HG02885 (cell line): Measurements from ENCODE around the gene PGAM2.

Source experiments
- ATAC-seq: cut with Tn5 transposase; IDR thresholded peaks from one replicate; pipeline ENCODE4 v1.9.1; 2021; ENCODE audit warnings: mild to moderate bottlenecking; ENCODE audit not compliant: unreplicated experiment, poor library complexity

PGAM2 gene

DNA sequence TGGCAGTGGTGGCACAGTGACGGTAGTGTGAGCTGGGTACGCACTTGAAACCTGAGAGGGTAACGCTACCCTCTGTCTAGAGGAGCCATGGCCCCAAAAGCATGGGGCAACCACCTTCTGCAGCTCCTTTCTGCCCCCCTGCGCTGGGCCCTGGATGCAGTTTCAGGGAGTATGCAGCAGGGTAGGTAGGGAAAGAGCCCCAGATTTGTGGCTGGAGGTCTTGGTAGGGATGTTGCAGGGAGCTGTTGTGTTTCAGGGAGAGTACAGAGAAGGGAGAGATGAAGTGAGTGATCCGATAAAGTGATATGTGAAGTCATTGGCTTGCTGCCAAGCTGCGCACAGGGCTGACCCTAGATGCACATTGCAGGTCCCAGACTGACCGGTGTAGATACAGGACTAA, 2.7 kb upstream of the PGAM2 start:
- ATAC-seq = no peak

DNA sequence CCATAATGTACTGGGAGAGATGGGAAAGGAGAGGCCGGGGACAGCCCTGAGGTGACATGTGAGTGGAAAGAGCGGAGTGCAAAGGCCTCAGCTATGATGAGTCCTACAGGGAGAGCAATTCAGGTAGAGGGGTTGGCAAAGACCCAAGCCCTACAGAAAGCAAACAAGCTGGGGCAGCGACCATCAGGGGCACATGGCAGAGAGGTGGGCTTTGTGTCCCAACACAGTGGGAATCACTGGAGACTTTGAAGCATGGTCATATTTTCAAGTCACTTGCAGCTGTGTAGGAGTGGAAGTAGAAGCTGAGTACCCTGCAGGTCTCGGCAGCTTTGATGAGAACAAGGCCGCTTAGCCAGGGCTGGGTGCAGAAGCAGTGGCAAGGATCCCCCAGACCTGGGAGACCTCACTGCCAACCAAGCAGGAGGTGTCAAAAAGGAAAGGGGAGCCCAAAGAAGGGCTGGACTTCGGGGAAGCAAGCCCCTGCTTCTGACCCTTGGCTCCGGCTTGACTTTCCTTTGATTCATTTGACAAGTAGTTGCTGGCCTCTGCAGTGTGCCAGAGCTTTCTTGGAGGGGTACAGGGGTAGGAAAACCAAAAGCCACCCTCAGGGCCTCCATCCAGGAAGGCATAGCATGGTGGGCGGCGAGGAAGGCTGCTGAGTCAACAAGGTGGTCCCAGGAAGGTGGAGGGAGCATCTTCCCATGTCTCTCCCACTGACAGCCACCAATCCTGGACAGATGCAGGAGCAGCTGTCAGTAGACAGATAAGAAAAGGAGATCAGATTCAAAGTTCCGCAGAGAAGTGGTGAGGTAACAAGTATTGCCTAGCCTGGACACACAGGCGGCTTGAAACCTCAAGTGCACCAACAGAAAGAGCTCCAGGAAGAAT, 1.9 kb upstream of the PGAM2 start:
- ATAC-seq = no peak

DNA sequence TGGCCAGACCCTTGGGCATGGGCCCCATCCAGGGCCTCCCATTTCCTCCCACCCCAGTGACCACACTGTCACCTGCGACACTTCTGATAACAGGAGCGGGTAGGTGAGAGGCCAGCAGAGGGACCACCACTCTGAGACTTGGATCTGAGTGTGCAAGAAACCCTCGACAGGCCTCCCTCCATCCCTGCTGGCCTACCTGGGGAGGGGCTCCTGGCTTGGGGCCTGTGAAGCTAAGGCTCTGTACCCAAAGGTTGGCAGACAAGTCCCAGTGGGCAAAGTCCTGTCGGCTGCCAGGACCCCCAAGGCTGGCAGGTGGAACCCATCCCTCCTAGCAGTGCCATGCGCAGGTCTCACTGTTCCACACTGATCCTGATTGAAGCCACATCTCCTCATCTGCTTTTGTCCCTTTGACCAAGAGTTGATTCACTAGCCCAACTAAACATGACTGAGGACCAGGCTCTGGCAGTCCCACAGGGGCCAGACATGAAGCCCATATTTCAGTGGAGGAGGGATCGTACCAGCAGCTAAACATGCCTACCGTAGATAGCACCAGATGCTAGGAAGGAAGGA, 1.2 kb upstream of the PGAM2 start:
- ATAC-seq = no peak

GRCh38 chr7:44066111-44066460, 719 bp upstream of the PGAM2 start:
- ATAC-seq = no peak

DNA sequence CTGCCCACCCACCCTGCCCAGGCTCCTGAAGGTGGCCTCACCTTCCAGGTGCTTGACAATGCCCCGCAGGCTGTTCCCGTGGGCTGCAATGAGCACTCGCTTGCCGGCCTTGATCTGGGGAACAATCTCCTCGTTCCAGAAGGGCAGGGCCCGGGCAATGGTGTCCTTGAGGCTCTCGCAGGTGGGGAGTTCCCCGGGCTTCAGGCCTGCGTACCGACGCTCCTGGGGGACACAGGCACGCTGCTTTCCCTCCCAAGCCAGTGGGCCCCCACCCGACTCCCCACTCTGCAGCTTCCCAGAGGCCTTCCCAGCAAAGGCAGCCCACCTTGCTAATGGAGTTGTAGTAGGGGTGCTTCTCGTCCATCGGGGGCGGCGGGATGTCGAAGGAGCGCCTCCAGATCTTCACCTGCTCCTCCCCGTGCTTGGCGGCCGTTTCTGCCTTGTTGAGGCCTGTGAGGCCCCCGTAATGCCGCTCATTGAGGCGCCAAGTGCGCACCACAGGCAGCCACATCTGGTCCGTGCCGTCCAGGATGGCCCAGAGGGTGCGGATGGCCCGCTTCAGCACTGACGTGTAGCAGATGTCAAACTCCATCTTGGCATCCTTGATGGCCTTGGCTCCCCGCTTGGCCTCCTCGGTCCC, 456 bp downstream of the PGAM2 start:
- ATAC-seq = no peak

- no peak for ATAC-seq
Observed at GRCh38 chr7:44063894-44064651, 1.3 kb downstream of the PGAM2 start.

- ATAC-seq = no peak
Observed at GRCh38 chr7:44063547-44063893, 1.8 kb downstream of the PGAM2 start.

- ATAC-seq = no peak
Observed at GRCh38 chr7:44062903-44063295, 2.5 kb downstream of the PGAM2 start.

GRCh38 chr7:44062180-44062902, 3.0 kb downstream of the PGAM2 start:
- no peak for ATAC-seq

GRCh38 chr7:44061645-44062179, 3.7 kb downstream of the PGAM2 start:
- ATAC-seq = no peak

DNA sequence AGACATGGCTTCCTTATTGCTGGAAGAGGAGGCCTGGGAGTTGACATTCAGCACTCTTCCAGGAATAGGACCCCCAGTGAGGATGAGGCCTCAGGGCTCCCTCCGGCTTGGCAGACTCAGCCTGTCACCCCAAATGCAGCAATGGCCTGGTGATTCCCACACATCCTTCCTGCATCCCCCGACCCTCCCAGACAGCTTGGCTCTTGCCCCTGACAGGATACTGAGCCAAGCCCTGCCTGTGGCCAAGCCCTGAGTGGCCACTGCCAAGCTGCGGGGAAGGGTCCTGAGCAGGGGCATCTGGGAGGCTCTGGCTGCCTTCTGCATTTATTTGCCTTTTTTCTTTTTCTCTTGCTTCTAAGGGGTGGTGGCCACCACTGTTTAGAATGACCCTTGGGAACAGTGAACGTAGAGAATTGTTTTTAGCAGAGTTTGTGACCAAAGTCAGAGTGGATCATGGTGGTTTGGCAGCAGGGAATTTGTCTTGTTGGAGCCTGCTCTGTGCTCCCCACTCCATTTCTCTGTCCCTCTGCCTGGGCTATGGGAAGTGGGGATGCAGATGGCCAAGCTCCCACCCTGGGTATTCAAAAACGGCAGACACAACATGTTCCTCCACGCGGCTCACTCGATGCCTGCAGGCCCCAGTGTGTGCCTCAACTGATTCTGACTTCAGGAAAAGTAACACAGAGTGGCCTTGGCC, 4.3 kb downstream of the PGAM2 start:
- no peak for ATAC-seq

GRCh38 chr7:44060091-44060947, 5.0 kb downstream of the PGAM2 start:
- no peak for ATAC-seq

DNA sequence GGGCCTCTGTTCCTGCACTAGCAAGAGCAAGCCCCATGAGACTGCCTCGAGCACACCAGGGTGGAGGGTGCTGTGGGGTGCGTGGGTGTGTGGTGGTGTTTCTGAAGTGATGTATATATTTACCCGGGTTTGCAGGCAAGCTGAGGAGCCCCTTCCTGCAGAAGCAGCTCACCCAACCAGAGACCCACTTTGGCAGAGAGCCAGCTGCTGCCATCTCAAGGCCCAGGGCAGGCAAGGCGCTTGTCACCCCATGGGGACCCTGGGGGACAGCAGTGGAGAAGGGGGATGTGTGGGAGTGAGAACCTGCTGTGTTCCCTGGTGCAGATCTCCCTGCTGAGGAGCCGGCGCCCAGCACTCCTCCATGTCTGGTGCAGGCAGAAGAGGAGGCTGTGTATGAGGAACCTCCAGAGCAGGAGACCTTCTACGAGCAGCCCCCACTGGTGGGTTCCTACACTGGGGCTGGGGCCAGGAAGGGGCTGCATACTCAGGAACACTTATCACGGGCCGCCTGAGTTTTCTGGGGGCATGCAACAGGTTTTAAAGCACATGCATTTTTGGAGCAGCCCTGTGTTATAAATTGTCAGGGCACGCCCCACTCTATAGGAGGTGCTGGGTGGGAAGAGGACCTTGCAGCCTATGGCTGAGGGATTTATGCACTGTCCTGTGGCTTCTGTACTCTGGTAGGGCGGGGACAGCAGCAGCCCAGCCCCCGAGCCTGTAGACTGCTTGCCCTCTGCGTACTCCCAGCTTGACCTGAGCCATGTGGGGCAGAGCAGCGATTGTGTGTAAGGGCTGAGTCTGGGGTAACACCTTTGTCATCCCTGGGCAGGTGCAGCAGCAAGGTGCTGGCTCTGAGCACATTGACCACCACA, 5.9 kb downstream of the PGAM2 start:
- ATAC-seq = peak; percentile 87

DNA sequence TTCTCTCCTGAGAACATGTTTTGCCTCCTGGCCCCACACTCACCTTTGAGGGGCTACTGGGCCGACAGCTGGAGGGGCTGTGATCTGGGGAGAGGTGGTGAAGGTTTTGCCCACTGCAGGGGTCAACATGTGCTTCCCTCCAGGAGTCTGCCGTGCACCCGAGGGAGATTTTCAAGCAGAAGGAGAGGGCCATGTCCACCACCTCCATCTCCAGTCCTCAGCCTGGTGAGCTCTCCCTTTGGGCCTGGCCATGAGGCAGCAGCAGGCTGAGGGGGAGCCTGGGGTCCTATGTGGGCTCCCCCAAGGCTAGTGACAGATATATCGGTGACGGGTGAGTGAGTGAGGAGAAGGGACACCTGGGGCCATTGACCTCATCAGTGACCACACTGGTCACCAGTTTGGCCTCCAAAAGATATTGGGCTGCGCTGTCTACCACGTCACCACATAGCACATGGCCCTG, 6.6 kb downstream of the PGAM2 start:
- peak; percentile 32 for ATAC-seq

GRCh38 chr7:44057849-44058758, 7.3 kb downstream of the PGAM2 start:
- peak; percentile 27 for ATAC-seq

GRCh38 chr7:44057181-44057848, 8.1 kb downstream of the PGAM2 start:
- ATAC-seq = no peak
